ENCODE measurements around the gene WIPF2.

DNA sequence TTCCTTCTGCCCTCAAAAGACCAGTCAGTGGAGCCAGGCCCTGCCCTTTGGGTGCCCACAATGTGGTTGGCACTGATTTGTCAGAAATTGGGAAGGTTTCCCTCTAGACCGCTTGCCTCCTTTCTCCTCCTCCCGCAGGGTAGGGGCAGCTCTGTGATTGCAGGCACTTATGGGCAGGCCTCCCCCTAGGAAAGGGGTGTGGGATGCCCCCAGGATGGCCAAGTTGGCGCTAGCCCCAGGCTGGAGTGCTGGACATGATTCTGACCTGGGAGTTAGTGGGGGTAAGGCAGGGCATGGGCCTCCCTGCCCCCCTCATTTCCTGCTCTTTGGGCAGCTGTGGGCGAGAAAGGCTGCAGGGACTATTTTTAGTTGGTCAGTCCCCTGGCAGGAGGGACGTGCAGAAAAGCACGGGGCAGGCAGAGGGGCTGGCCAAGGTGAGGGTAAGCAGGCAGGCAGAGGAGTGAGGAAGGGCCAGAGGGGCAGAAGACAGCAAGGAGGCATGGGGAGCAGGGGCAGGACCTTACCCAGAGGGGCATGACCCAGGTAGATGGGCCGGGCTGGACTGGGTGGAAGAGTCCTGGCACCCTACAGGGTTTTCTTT lies 93.1 kb downstream of the WIPF2 start:
- TF ChIP-seq, protein P1, sequence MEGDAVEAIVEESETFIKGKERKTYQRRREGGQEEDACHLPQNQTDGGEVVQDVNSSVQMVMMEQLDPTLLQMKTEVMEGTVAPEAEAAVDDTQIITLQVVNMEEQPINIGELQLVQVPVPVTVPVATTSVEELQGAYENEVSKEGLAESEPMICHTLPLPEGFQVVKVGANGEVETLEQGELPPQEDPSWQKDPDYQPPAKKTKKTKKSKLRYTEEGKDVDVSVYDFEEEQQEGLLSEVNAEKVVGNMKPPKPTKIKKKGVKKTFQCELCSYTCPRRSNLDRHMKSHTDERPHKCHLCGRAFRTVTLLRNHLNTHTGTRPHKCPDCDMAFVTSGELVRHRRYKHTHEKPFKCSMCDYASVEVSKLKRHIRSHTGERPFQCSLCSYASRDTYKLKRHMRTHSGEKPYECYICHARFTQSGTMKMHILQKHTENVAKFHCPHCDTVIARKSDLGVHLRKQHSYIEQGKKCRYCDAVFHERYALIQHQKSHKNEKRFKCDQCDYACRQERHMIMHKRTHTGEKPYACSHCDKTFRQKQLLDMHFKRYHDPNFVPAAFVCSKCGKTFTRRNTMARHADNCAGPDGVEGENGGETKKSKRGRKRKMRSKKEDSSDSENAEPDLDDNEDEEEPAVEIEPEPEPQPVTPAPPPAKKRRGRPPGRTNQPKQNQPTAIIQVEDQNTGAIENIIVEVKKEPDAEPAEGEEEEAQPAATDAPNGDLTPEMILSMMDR (IDR thresholded peaks at IDR 0.05): no peak
- TF ChIP-seq POLR2A (IDR thresholded peaks at IDR 0.05): no peak

Data from ovary (tissue), 3 donors.